ENCODE data around the gene CERS3.

GRCh38 chr15:100573526-100573925 lies 44.8 kb upstream of the CERS3 start:
- TF ChIP-seq CTCF (IDR thresholded peaks at IDR 0.05; ENCODE audit: low read depth, low read length, missing input control) = no peak
- TF ChIP-seq TAF1 (conservative IDR thresholded peaks at IDR 0.05) = no peak
- TF ChIP-seq RAD21 (IDR thresholded peaks at IDR 0.05) = no peak
- no peak for TF ChIP-seq FOXA1 (IDR thresholded peaks at IDR 0.05)
- TF ChIP-seq ZBTB33 (IDR thresholded peaks at IDR 0.05) = no peak
- TF ChIP-seq, protein P1, sequence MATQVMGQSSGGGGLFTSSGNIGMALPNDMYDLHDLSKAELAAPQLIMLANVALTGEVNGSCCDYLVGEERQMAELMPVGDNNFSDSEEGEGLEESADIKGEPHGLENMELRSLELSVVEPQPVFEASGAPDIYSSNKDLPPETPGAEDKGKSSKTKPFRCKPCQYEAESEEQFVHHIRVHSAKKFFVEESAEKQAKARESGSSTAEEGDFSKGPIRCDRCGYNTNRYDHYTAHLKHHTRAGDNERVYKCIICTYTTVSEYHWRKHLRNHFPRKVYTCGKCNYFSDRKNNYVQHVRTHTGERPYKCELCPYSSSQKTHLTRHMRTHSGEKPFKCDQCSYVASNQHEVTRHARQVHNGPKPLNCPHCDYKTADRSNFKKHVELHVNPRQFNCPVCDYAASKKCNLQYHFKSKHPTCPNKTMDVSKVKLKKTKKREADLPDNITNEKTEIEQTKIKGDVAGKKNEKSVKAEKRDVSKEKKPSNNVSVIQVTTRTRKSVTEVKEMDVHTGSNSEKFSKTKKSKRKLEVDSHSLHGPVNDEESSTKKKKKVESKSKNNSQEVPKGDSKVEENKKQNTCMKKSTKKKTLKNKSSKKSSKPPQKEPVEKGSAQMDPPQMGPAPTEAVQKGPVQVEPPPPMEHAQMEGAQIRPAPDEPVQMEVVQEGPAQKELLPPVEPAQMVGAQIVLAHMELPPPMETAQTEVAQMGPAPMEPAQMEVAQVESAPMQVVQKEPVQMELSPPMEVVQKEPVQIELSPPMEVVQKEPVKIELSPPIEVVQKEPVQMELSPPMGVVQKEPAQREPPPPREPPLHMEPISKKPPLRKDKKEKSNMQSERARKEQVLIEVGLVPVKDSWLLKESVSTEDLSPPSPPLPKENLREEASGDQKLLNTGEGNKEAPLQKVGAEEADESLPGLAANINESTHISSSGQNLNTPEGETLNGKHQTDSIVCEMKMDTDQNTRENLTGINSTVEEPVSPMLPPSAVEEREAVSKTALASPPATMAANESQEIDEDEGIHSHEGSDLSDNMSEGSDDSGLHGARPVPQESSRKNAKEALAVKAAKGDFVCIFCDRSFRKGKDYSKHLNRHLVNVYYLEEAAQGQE (IDR thresholded peaks at IDR 0.05) = no peak
- no peak for TF ChIP-seq YY1 (IDR thresholded peaks at IDR 0.05)
- TF ChIP-seq ATF3 (IDR thresholded peaks at IDR 0.05) = no peak
- no peak for TF ChIP-seq HNF4G (IDR thresholded peaks at IDR 0.05)
- TF ChIP-seq, protein P2, sequence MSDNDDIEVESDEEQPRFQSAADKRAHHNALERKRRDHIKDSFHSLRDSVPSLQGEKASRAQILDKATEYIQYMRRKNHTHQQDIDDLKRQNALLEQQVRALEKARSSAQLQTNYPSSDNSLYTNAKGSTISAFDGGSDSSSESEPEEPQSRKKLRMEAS (IDR thresholded peaks at IDR 0.05) = no peak
- no peak for TF ChIP-seq JUND (IDR thresholded peaks at IDR 0.05)
- no peak for TF ChIP-seq RXRA (IDR thresholded peaks at IDR 0.05)
- TF ChIP-seq GABPA (IDR thresholded peaks at IDR 0.05 in 1 of 2, conservative IDR thresholded peaks at IDR 0.05 in 1 of 2) = no peak

Data from liver (tissue), 3 donors.